HG02759 (cell line): Measurements from ENCODE around the gene THAP12.
"Not testable (repeated sequence)": the region's sequence is repeated elsewhere in the genome, so short reads cannot be mapped to it uniquely, and the experiment has no call there.

Experiments
- ATAC-seq: cut with Tn5 transposase; IDR thresholded peaks from one replicate; pipeline ENCODE4 v1.9.1; 2021; ENCODE audit warnings: mild to moderate bottlenecking, moderate library complexity; ENCODE audit not compliant: unreplicated experiment

The THAP12 gene

DNA sequence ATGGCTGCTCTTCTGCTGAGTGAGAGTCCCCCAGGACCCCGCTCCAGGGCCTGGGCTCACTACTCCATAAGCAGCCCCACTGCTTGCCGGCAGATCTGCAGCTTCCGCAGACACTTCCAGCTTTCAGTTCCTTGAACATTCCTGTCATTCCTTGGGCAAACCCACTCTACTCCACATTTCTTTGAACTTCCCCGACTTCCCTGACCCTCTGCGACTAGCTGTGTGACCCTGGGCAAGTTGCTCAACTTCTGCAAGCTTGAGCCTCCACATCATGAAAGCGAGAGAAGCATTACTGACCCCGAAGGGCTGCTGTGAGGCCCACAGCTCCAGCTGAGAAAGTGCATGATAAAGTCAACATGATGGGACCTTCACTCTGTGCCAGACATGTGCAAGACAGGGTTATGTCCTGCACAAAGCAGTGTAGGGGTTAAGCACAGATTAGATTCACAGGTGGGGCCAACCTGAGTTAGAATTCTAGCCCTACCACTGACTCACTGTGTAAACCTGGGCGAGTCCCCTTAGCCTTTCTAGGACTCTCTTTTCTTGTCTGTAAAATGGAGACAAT is 51.8 kb downstream of the THAP12 start:
- ATAC-seq: no peak

GRCh38 chr11:76327756-76328388 is 53.1 kb downstream of the THAP12 start:
- no peak for ATAC-seq

- ATAC-seq: no peak
Observed at GRCh38 chr11:76327202-76327601, 53.7 kb downstream of the THAP12 start.

DNA sequence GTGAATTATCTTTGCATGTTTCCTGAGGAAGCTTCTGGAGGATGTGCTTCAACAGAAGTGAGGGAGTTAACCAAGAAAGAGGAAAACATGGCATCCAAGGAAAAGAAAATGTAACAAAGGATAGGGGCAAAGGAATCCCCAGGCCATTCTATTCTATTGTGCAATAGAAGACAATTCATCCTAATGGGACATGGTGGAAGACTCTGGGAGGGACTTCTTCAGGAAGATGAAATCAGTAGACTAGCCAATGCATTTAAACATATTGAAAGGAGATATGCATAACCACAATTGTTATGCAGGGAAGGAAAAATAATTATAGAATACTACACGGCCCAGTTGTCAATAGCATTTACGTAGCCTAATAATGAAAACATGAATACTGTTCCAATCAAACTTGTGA is 55.7 kb downstream of the THAP12 start:
- no peak for ATAC-seq

- ATAC-seq: no peak
Observed at GRCh38 chr11:76323804-76324203, 57.1 kb downstream of the THAP12 start.

DNA sequence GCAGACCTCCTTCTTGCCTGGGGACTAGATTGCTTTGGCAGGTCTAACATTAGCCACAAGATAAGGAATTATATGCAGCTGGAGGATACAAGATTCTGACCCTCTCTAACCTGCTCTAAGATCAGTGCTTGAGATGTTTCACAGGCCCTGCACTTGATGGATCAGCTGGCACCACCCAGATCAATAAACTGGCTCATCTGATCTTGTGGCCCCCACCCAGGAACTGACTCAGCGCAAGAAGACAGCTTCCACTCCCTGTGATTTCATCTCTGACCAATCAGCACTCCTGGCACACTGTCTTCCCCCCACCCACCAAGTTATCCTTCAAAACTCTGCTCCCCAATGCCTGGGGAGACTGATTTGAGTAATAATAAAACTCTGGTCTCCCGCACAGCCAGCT is 57.6 kb downstream of the THAP12 start:
- not testable (repeated sequence) for ATAC-seq

- no peak for ATAC-seq
Observed at GRCh38 chr11:76322942-76323341, 58.0 kb downstream of the THAP12 start.

DNA sequence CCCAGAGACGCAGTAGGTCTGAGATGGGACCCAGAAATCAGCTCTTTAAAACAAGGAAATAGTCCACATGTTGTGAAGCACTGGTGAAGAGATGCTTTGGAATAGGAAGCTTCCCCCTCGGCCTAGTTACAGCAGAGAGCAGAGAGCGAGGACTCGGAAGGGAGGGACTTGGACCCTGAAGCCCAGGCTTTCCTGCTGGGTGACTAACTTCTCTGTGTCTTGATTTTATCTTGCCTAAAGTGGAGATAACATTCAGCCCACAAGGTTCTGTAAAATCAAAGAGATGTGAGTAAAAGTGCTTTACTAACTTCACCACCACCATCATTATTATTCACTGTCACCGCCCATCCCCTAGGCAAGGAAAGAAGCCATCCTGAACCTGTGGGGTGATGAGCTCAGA is 58.4 kb downstream of the THAP12 start:
- no peak for ATAC-seq

DNA sequence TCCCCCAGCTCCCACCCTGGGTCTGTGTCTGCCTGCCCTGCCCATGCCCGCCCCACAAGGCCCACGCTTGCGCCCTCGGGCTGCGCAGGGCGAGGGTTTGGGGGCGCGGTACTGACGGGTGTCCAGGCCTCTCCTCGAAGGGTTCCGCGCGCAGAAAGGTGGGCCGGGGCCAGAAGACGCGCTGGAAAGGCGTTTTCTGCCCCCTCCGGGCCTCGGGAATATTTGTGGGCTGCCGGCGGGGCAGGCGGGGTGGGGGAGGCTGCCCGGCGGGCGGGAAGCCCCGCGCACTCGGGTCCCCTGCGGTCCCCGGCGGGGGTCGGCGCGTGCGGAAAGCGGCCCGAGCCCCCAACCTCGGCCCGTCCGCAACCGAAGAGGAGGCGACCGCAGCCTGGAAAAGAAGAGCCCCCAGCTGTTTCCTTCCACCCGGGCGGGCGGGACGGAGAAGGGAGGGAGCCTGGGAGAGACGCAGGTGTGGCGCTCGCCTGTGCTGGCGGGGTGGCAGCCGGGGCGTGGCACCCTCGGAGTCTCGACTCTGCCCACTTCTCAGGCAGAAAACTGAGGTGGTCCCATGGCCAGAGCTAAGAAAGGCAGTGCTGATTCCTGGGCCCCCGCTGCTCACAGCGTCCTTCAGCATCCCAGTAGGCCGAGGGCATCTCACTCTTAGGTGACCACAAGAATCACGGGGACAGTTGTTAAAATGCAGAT is 59.0 kb downstream of the THAP12 start:
- ATAC-seq: no peak

GRCh38 chr11:76321340-76321739 is 59.6 kb downstream of the THAP12 start:
- ATAC-seq: no peak

GRCh38 chr11:76320929-76321328 is 60.0 kb downstream of the THAP12 start:
- ATAC-seq: no peak

DNA sequence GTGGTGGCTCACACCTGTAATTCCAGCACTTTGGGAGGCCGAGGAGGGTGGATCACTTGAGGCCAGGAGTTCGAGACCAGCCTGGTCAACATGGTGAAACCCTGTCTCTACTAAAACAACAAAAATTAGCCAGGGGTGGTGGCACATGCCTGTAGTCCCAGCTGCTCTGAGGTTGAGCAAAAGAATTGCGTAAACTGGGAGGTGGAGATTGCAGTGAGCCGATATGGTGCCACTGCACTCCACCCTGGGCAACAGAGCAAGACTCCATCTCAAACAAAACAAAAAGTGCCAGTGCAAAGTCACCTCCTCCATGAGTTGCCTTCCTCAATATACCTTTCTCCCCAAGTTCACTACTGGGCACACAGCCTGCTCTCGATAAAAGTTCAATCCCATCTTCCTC is 61.1 kb downstream of the THAP12 start:
- not testable (repeated sequence) for ATAC-seq

GRCh38 chr11:76318744-76319384 is 62.1 kb downstream of the THAP12 start:
- peak; percentile 74 for ATAC-seq

DNA sequence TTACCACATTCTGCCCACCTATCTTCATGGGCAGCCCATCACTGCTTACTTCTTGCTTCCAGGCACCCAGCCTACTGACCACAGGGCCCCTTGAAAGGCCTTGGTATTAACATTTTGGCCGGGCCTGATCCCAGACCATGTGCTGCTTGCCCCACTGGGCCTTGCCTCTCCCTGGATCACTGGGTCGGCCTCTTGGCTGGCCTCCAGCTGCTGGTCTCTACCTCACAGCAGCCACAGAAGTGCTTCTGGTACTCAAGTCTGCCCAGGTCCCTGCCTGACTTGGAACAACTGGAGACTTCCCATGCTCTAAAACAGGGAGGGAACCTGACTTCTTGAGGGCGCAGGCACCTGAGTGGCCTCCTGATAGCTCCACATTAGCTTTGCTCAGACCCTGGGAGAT is 63.6 kb downstream of the THAP12 start:
- ATAC-seq: no peak

DNA sequence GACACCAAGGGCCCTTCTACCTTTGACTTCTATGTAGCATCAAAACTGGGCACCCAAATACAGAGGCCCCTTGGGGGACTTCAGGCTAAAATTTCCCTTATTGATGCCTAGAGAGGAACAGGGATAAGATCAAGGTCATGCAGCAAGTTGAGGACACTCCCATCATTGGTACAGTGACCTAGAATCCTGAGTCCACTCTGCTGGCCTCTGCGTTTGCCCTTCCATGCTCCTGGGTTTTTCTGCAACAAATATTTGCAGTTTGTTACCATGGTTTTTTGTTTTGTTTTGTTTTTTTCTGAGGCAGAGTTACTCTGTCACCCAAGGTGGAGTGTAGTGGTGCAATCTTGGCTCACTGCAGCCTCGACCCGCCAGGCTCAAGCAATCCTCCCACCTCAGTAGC is 64.2 kb downstream of the THAP12 start:
- no peak for ATAC-seq

- ATAC-seq: no peak
Observed at GRCh38 chr11:76315182-76315853, 65.6 kb downstream of the THAP12 start.

- ATAC-seq: no peak
Observed at GRCh38 chr11:76314741-76315090, 66.2 kb downstream of the THAP12 start.

- no peak for ATAC-seq
Observed at GRCh38 chr11:76313913-76314740, 66.8 kb downstream of the THAP12 start.

GRCh38 chr11:76313271-76313670 is 67.7 kb downstream of the THAP12 start:
- ATAC-seq: no peak

- no peak for ATAC-seq
Observed at GRCh38 chr11:76310832-76311595, 69.9 kb downstream of the THAP12 start.
